GM12873 (cell line): ENCODE measurements around the gene PAQR8.

Source experiments
- CTCF ChIP-seq: IDR thresholded peaks from 2 replicates; pipeline ENCODE4 v1.5.1; 2012; ENCODE audit warnings: low read depth, mild to moderate bottlenecking, moderate library complexity, low read length, control low read depth; ENCODE audit not compliant: insufficient read depth; ENCODE audit errors: missing control alignments

Gene PAQR8

GRCh38 chr6:52326540-52327364 lies 35.2 kb upstream of the PAQR8 start:
- no peak for TF ChIP-seq CTCF

GRCh38 chr6:52328303-52328662 lies 33.7 kb upstream of the PAQR8 start:
- no peak for TF ChIP-seq CTCF

- TF ChIP-seq CTCF: no peak
Measured at GRCh38 chr6:52328729-52329128, 33.2 kb upstream of the PAQR8 start.

GRCh38 chr6:52330470-52330869 lies 31.5 kb upstream of the PAQR8 start:
- TF ChIP-seq CTCF: no peak

GRCh38 chr6:52331793-52332457 lies 30.0 kb upstream of the PAQR8 start:
- no peak for TF ChIP-seq CTCF

- TF ChIP-seq CTCF: no peak
Measured at GRCh38 chr6:52333840-52334200, 28.1 kb upstream of the PAQR8 start.

GRCh38 chr6:52335576-52335975 lies 26.4 kb upstream of the PAQR8 start:
- no peak for TF ChIP-seq CTCF
